Activated CD8-positive, alpha-beta memory T cell treated with anti-CD3 and anti-CD28 coated beads for 48 hours (primary cell): ENCODE results near the gene COL18A1.

Experiments
- DNase-seq, 3 experiments: peaks; one replicate each; pipeline ENCODE4 v3.0.0-alpha.2; 2020; ENCODE audit warnings: low read depth in 2 of 3, low spot score in 2 of 3

Gene COL18A1

DNA sequence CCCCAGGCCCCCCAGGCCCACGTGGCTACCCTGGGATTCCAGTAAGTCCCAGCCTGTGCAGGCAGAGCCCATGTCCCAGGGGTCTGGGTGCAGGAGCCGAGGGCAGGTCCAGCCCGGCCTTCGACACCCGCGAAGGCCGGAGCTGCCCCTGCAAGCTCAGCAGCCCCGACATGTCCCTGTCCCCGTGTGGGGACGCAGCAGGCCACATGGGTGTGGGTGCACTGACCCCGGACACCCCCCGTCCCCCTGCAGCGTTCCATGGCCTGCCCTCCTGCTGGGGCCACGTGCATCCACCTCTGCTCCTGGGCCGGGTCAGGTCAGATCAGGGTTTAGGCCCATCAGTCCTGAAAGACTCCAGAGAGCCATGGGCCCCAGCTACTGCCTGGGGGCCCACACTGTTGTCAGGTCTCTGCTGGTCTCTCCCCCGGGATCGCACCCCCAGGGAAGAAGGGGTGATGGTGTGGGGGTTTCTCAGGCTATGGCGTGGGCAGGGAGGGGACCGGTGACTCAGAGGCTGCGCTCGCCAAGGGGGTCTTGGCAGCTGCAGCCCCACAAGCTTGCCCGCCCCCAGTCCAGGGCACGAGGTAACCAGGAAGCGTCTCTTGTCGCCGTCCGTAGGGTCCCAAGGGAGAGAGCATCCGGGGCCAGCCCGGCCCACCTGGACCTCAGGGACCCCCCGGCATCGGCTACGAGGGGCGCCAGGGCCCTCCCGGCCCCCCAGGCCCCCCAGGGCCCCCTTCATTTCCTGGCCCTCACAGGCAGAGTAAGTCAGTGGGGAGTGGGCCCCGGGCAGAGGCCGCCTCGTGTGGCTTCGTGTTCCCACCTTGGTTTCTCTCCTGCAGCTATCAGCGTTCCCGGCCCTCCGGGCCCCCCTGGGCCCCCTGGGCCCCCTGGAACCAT is 99.8 kb downstream of the COL18A1 start:
- no peak for DNase-seq

DNA sequence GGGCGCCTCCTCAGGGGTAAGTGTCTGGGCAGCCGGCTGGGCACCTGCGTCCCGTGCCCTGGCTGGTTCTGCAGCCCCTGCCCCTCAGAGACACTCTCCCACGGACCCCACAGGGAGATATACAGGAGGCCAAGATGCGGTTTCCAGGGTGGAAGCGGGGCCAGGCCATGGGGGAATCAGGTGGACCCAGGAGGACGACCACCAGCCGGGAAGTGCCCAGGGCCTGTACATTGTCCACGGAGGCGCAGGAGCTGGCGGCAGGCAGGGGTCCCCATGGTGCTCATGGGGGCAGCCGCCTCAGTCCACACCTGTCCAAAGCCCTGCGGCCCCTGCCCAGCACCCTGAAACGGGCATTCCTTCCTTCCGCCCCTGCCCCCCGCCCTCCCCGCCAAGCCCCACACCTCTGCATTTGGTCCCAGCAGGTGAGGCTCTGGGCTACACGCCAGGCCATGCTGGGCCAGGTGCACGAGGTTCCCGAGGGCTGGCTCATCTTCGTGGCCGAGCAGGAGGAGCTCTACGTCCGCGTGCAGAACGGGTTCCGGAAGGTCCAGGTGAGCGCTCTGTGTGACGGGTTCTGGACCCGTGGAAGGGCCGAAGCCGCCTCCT is 100.6 kb downstream of the COL18A1 start:
- DNase-seq, result no peak

DNA sequence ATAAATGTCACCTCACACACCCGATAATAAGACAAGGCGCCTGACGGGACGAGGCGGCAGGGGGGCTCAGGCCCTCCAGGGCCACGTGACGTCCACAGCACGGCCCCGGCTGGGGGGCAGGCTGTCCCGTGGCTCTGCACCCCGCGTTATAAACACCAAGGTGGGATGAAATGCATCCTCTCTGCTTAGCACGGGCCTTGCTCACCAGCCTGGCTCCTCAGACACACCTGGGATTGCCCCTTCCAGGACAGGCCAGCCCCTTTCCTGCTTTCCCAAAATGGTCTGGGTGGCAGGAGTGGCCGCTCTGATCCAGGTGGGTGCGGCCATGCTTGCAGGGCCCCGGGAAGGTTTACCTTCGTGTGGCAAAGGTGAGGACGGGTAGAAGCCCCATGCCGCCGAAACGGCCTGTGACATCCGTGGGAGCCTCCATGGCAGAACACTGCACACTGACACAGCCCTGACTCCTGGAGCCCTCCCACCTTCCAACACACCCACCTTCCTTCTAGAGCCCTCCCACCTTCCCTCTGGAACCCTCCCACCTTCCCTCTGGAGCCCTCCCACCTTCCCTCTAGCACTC is 101.4 kb downstream of the COL18A1 start:
- DNase-seq, result no peak

GRCh38 chr21:45506836-45507522 is 102.0 kb downstream of the COL18A1 start:
- no peak for DNase-seq

GRCh38 chr21:45507523-45507875 is 102.5 kb downstream of the COL18A1 start:
- DNase-seq, result no peak

GRCh38 chr21:45507888-45508508 is 103.0 kb downstream of the COL18A1 start:
- DNase-seq, result no peak

DNA sequence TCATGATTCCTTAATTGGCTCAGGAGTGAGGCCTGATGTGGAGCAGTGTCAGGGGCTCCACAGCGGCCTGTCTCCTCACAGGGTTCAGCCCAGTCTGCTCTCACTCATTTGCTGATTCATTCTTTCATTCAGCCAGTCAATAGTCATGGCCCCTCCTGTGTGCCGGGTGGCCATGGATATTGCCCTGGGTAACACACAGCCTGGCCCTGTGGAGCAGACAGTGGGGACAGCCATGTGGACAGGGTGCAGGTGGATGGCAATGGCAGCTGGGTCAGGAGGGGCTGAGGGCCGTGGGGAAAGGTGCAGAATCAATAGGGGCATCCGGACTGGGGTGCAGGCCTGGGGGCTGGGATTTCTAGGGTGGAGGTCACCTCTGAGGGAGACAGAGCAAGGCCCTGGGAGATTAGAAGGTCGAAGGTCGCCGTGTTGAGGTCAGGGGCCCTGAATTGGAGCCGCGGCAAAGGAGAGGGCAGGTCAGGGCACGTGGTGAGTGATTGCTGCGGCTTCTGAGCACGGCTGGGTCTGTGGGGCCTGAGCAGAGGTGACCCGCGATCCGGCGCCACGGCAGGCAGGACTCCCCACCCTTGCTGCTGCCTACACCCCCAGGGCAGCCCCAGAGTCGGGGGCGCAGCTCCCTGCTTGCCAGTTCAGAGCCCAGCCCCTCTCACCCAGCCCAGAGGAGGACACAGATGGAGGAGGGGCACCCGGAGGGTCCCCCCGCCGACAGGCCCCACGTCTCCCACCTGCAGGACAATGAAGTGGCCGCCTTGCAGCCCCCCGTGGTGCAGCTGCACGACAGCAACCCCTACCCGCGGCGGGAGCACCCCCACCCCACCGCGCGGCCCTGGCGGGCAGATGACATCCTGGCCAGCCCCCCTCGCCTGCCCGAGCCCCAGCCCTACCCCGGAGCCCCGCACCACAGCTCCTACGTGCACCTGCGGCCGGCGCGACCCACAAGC is 103.9 kb downstream of the COL18A1 start:
- DNase-seq, result no peak

DNA sequence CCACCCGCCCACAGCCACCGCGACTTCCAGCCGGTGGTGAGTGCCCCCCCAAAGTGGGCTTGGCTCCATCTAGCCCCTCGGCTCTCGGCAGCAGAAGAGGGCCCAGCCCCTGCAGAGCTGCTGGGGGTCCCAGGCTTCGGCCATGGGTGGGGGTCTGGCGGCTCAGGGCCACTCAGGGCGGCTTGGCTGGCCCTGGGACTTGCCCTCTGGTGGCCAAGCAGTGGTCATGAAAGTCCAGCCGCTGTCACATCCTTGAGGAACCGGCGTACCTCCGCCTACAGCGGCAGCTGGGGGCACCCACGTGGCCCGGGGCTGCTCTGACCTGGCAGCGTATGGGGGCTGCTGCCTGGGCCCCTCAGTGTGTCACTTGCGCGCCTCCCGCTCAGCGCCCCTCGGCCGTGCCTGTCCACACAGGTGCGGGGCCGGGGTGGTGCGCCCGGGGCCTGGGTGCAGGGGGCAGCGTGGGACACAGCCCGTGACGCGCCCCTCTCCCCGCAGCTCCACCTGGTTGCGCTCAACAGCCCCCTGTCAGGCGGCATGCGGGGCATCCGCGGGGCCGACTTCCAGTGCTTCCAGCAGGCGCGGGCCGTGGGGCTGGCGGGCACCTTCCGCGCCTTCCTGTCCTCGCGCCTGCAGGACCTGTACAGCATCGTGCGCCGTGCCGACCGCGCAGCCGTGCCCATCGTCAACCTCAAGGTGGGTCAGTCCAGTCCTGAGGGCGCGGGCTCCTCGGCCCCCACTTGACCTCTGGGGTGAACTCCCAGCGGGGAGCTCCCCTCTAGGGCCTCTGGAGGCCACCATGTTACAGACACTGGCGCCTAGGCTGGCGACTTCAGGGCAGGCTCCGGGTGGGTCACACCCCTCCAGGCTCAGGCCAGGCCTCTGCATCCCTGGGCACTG is 104.9 kb downstream of the COL18A1 start:
- DNase-seq, result no peak

DNA sequence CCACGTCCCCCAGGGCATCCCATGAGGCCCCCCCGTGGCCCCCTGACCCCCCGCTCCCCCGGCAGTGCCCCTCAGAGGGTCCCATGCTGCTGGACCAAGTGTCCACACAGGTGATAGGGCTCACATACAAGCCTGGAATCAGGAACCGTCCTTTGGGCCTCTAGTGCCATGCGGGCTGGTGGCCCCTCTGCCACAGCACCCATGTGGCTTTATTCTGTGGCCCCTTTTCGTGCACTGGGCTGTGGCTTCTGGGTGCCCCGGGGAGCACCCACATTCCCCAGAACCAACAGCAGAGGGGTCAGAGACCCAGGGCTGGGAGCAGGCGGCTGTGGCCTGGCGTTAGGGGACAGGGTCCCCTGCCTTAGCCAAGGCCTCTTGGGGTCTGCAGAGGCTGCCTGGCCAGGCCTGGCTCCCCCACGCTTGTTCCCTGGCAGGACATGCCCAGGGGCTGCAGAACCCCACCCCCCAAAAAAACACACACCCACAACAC is 105.5 kb downstream of the COL18A1 start:
- no peak for DNase-seq

GRCh38 chr21:45511007-45511406 is 106.0 kb downstream of the COL18A1 start:
- DNase-seq, result no peak

DNA sequence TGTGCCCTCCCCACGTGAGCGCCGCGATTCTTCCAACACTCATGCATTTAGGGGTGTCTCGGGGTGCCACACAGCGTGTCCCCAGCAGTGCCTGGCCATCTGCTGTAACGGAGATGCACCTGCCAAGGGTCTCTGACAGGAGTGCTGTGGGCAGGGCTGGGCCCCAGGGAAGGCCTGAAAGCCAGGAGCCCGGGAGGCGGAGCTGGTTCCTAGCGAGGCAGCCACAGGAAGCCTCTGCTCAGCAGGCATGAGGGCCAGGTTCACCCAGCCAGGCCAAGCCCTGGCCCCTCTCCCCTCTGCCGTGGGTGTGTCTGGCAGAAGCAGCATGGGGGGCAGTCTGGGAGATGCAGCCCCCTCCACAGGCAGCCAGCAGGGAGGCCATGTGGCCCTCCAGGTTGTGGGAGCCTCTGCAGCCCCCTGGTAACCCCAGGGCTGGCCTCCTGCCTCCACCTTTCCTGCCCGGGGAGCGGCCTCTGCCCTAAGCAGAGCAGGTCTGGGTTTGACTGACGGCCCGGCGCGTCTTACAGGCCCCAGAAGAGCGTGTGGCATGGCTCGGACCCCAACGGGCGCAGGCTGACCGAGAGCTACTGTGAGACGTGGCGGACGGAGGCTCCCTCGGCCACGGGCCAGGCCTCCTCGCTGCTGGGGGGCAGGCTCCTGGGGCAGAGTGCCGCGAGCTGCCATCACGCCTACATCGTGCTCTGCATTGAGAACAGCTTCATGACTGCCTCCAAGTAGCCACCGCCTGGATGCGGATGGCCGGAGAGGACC is 106.9 kb downstream of the COL18A1 start:
- no peak for DNase-seq

DNA sequence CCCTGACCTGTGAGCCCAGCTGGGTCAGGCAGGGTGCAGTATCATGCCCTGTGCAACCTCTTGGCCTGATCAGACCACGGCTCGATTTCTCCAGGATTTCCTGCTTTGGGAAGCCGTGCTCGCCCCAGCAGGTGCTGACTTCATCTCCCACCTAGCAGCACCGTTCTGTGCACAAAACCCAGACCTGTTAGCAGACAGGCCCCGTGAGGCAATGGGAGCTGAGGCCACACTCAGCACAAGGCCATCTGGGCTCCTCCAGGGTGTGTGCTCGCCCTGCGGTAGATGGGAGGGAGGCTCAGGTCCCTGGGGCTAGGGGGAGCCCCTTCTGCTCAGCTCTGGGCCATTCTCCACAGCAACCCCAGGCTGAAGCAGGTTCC is 107.6 kb downstream of the COL18A1 start:
- no peak for DNase-seq

GRCh38 chr21:45513003-45513717 is 108.2 kb downstream of the COL18A1 start:
- no peak for DNase-seq

DNA sequence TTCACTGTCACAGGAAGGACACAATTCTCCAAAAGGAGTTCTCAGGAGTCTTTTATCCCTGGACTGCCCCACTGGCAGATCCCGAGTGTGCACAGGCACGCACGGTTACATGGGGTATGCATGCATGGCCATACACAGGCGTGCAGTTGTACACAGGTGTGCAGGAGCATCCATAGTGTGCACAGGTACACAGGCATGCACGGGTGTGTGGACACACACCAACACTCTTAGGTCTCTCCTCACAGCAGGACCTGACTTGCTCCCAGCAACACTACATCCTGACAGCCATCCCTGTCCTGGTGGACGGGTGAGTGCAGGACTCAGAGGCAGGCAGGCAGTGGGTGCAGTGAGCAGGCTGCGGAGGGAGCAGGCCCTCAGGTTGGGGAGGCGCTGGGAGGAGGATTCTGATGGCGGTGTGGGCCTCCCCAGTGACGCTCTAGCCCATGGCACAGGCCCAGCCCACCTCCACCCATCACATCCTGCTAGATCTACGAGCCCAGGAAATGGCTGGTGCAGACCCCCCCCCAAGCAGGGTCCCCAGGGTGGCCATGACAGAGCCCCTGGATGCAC is 108.9 kb downstream of the COL18A1 start:
- no peak for DNase-seq

DNA sequence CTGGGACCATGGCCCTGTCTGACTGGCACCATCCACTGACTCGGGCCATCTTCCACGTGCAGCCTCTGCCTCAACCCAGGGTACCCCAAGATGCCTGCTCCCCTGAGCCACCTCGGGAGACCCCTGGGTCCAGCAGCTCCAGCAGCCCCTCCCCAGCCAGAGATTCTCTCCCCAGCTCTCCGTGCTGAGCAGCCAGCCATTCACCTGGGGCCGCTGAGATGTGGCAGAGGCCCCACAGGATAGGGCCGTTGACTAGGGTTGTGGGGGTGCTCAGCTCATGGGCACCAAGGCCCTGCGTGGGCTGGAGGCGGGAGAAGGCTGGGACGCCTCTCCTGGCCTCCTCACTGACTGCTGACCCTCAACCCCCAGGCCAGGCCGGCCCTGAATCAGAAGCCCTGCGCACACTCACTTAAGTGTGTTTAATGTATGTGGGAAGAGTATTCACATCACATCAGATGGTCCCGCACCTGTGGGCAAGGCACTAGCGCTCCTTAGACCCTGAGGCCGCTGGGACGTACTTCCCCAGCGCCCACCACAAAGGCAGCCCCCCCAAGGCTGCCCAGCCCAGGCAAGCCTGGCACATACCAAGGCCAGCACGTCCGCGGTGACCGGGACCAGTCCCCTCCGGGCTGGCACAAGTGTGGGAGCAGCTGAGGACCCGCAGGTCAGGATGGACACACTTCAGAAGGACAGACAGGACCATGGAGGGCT is 109.5 kb downstream of the COL18A1 start:
- DNase-seq, result no peak

DNA sequence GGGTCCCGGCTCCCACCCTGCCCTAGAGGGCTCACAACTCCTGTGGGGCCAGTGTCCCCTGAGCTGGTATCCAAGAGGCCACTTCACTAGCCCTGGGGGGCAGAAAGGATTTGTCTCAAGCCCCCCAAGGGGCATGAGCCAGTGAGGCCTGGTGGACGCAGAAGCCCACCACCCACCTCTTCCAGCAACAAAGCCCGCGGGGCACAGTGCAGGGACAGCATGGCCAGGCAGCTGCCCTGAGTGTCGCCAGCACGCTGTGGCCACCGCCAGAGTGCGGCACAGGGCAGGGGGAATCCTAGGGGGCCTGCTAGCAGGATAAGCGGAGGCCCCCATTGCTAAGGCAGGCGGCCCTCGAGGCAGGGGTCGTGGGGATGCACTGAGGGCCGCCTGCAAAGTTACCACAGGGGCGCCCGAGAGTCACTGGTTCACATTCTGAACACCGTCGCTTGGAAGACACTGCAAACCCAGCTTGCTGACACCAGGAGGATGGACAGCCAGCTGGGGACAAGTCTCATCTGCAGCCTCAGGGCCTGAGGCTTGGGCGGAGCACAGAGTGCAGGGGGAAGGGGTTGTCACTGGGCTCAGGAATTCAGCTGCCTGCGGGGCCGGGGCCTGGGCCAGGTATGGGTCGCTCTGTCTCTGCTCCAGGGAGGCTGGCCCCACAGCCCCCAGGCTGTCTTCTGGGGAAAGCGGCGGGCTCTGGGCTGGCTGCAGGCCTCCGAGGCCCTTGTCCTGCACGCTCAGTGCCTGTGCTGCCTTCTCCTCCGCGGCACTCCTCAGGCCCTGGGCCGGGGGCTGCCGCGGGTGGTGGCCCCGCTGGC is 110.5 kb downstream of the COL18A1 start:
- no peak for DNase-seq
